Nucleus accumbens (tissue), 56 donors: Measurements from ENCODE around the gene SCN4A.
"Not testable (repeated sequence)": the region's sequence is repeated elsewhere in the genome, so short reads cannot be mapped to it uniquely, and the experiment has no call there.

Experiments
- DNase-seq, 56 donors: peaks; one replicate each; lab custom pipeline; 2025; lab: John Stamatoyannopoulos, UW

SCN4A gene

GRCh38 chr17:63941162-63941561, 31.6 kb downstream of the SCN4A start:
- DNase-seq = no peak

DNA sequence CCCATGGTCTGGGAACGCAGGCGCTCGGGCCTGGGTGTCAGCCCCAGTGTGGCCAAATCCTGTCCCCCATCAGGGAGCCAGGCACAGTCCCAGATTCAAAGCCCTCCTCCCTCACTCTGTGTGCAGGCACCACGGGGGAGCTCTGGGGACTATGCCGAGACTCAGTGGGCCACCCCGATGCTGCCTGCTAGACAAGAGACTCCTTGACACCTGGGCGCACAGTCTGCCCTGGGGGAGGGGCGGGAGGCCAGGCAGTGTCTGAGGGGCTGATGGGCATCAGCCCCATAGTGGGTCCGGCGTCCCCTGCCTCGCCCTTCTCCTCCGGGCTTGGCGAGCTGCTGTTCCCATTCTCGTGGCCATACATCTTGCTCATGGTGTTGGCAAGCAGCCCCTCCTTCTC, 32.1 kb downstream of the SCN4A start:
- no peak for DNase-seq

- no peak for DNase-seq
Measured at GRCh38 chr17:63939884-63940283, 32.8 kb downstream of the SCN4A start.

- no peak for DNase-seq
Measured at GRCh38 chr17:63939401-63939800, 33.3 kb downstream of the SCN4A start.

- no peak for DNase-seq
Measured at GRCh38 chr17:63937920-63938319, 34.8 kb downstream of the SCN4A start.

GRCh38 chr17:63937319-63937718, 35.4 kb downstream of the SCN4A start:
- DNase-seq = no peak

DNA sequence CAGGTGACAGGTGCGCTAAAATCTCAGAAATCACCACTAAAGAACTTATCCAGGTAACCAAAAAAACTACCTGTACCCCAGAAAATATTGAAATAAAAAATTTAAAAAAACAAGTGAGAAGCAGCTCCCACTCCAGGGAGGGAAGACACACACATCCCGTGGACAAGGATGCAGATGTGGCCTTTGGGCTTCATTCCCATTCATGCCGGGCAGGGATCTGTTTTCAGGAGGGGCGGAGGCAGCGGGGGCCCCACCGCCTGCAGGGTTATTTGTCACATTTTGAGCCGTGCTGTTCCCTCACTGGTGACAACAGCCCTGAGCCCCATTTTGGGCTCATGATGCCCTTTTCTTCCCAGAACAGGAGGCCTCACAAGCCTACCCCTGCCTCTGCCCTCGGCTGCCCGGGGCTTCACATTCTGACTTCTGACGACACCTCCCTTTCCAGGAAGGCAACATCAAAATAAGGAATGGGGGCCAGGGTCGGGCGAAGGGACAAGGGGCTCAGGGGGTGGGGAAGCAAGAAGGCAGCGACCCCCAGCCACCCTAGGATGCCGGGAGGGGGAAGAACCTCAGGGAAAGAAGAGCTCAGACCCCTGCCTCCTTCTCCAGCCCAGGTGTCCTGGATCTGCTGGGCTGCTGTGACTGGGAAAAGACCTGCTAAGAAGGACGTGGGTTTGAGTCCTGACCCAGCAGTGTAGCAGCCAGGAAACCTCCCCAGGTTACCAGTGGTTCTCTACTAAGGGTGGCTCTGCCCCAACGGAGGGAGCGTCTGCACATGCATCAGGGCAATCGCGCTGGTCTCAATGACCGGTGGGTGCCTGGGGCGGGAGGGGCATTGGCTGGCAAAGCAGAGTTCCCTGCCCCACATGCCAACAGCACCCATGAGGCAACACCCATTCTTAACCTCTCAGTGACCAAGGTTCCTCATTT, 38.3 kb downstream of the SCN4A start:
- no peak for DNase-seq

DNA sequence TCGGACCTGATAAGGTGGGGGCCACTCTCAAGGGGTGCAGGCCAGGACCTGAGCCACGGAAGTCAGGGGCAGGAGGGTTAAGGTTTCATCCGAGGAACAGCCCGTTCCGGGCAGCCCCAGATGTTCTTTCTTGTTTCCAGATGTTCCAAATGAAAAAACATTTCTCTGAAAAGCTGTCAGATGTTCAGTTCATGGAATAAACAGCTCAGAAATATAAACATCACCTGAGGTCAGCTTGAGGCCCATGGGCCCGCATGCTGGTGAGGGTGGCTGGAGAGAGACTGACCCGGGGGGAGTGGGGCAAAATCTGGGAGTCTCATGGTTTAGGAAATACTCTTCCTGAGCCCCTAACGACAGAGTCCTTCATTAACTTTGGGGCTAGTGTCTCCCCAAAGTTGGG, 39.1 kb downstream of the SCN4A start:
- no peak for DNase-seq

DNA sequence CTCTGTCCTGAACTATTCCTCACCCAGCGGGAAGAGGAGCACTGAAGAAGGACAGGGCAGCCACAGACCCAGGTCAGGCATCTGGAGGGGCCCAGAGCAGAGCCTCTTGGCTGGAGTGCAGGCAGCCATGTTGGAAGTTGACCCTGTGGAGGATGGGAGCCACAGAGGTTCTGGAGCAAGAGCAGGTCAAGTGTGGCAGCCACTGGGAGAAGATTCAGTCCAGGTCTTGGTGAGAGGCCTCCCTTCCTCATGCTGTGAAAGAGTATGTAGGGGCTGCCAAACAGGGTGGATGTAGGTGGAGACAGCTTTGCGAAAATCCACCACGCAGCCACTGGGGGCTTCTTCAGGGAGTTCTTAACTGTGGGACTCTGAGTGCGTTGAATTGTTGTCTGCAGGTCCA, 40.0 kb downstream of the SCN4A start:
- no peak for DNase-seq

DNA sequence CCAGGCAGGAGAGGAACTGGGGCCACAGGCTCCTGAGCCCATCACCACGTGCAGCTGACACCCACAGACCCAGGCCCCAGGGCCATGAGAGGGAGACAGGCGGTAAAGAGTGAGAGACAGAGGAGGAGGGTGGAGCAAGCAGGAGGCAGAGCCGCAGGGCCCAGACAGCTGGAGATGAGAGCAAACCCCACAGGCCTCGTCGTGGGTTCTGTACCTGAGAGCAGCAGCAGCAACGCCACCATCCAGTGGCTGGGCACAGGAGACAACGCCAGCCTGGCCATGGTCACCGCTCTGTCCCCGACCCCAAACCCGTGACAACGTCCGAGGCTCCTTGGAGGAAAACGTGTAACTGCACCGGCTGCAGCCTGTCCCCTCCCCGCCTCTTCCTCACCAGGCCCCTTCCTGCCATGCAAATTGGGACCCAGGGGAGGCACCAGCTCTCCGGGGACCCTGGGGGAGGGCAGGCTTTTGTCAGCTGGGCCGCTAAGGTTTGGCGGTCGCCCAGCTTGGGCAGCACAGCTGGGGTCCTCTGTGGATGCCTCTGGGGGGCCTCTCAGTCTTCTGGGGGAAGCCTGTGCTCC, 40.6 kb downstream of the SCN4A start, which contains the start of gene CD79B:
TSS of gene CD79B (minus strand) at position 351 of the 581 bp plus-strand sequence. CDS start at position 281, 70 bp downstream.
- DNase-seq = no peak

- peak in 2 of 56 donors; percentile 12 for DNase-seq
Measured at GRCh38 chr17:63930951-63931575, 41.7 kb downstream of the SCN4A start.

DNA sequence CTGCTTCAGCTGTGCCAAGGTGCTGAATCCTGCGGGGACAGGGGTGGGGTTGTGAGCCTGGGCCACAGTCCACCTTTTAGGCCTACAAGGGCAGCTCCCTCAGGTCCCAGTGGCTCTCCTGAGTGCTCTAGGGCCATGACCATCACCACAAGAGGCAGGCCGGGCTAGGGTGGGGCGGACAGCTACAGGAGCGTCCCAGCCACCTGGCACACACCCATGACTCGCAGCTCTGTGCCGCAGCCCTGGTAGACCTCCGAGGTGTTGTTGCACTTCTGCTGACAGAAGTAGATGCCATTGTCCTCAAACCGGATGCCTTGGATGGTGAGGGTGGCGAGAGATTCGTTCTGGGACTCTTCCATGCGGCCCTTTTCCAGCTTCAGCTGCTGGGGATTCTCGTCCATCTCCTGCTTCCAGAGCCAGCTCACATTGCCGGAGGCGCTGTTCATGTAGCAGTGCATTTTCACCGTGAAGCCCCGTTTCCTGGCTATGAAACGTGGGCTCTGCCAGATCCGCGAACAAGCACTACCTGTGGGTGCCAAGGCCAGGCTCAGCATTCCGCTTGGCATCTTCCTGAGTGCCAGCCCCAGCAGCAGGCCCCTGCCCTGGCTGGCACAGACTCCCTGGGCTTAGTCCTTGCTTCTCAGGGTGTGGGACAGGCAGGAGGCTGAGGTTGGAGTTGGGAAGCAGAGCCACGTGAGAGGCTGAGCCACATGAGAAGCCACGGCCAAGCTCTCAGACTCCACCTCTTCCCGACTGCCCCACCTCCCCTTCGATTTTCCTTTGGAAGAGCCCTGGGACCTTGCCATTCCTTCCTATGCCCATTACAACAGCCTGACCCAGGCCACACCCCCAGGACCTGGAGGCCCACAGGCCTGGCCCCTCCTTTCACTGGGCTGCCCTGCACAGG, 42.6 kb downstream of the SCN4A start:
- no peak for DNase-seq

DNA sequence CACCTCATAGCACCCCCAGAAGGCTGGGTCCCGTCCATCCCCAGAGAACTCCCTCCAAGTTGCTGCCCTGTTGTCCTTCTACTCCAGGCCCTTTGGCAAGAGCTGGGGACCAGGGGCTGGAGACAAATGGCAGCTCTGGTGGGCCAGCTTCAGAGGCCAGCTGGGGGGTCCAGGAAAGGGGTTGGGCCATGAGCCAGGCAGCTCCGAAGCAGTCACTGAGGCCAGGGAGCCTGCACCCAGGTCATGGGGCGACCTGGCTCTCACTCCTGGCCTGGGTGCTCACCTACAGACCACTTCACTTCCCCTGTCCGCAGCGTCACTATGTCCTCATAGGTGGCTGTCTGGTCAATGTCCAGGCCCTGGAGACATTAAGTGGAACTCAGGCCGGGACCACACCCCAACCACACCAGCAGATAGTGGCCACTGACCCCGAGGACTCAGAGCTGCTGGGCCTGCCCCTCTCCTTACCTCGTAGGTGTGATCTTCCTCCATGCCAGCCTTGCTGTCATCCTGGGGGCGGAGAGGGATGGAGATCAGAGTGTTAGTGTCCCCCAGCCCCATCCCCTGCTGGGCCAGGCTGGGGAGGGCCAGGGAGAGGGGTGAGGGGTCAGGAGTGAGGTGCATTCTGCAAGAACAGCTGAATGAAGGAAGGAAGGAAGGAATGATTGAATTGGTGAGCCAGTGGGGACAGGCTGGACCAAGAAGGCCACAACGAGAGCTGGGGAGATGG, 43.6 kb downstream of the SCN4A start:
- DNase-seq = no peak

DNA sequence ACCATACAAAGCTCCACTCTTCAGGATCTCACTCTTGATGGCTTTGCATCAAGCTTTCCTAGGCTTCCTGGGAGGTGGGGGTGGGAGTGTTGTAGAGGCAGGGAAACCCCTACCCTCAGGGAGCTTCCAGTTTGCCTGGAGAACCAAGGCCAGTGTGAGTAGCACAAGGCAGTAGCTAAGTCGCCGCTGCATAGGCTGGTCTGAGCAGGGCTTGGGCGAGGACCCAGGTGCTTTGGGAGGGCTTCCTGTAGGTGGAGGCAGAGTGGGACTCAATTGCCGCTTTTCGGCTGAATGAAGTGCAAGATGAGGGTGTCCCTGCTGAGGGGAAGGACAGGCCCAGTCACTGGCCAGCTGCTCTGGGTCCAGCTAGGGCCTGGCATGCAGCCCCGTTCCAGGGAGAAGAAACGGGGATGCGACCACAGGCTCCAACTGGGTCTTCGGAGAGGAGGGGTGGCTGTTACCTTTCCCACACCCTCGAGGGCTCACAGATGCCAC, 44.5 kb downstream of the SCN4A start:
- DNase-seq = no peak

- DNase-seq = no peak
Measured at GRCh38 chr17:63927464-63928171, 45.1 kb downstream of the SCN4A start.

GRCh38 chr17:63926164-63926563, 46.6 kb downstream of the SCN4A start:
- no peak for DNase-seq

GRCh38 chr17:63925615-63926014, 47.1 kb downstream of the SCN4A start:
- DNase-seq = no peak

DNA sequence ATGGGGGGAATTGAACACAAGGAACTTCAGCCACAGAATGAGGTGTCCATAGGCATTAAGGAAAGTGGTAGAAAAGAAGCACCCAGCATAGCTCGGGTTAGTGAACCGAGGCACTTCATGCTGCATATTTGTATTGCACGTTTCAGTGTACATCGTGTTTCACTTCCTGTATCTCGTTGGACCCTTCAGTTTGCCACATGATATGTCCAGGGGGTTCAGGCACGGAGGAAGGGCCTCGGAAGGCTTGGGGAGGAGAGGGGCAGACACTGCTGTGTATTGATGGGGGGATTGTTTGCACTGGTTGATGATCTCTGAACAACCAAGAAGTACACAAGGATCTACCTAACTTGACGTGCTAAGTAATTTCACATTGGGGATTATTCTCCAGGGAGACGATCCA, 50.3 kb downstream of the SCN4A start:
- not testable (repeated sequence) for DNase-seq

- not testable (repeated sequence) for DNase-seq
Measured at GRCh38 chr17:63920779-63921178, 51.9 kb downstream of the SCN4A start.
